Posterior cingulate gyrus (tissue), 11 donors: ENCODE data around the gene TBX3.

Experiments used
- DNase-seq, 10 donors: peaks; one replicate each; pipeline versions ENCODE4 v3.0.0 to v3.0.0-alpha.2; 2020 to 2021; ENCODE audit warnings: mixed read lengths in 3 of 10
- intact Hi-C: fragments of 100-400 bp; cut with DNase I; formaldehyde crosslinking; loops from one replicate; pipeline ENCODE4 v1.15.1; 2023

TBX3 gene

GRCh38 chr12:114638790-114639435, 45.1 kb downstream of the TBX3 start:
- intact Hi-C loops, result no loop called here

GRCh38 chr12:114636723-114637480, 47.1 kb downstream of the TBX3 start:
- DNase-seq, result peak in 3 of 10 donors; percentile 13 to 81 (median 31)
- intact Hi-C loops, result loop anchor here (1.0 kb wide), 1 partner anchor 657 kb away; no protein-coding TSS in a partner anchor

More at GRCh38 chr12:114638790-114639435, 45.1 kb downstream of the TBX3 start:
- DNase-seq, result no peak

GRCh38 chr12:114631242-114631641, 52.7 kb downstream of the TBX3 start:
- intact Hi-C loops, result no loop called here
- DNase-seq, result no peak

GRCh38 chr12:114628199-114628598, 55.8 kb downstream of the TBX3 start:
- DNase-seq, result no peak
- intact Hi-C loops, result no loop called here

- intact Hi-C loops, result no loop called here
- DNase-seq, result no peak
Measured at GRCh38 chr12:114627393-114627792, 56.6 kb downstream of the TBX3 start.

- intact Hi-C loops, result no loop called here
- DNase-seq, result peak in 1 of 10 donors; percentile 27
Measured at GRCh38 chr12:114625294-114625851, 58.6 kb downstream of the TBX3 start.

GRCh38 chr12:114623737-114624136, 60.2 kb downstream of the TBX3 start:
- DNase-seq, result no peak
- intact Hi-C loops, result no loop called here
